OCI-M2 (cell line): Measurements from ENCODE around the gene INPP5A.
"Not testable (repeated sequence)": the region's sequence is repeated elsewhere in the genome, so short reads cannot be mapped to it uniquely, and the experiment has no call there.

Source experiments
- DNase-seq: peaks from one replicate; lab custom pipeline; 2025; ENCODE audit not compliant: unreplicated experiment; lab: John Stamatoyannopoulos, UW

The INPP5A gene

GRCh38 chr10:132546567-132547420, 9.2 kb downstream of the INPP5A start:
- no peak for DNase-seq

- DNase-seq = no peak
Observed at GRCh38 chr10:132547421-132547861, 9.9 kb downstream of the INPP5A start.

GRCh38 chr10:132548106-132548823, 10.7 kb downstream of the INPP5A start:
- no peak for DNase-seq

GRCh38 chr10:132548869-132549268, 11.3 kb downstream of the INPP5A start:
- DNase-seq = no peak

- DNase-seq = no peak
Observed at GRCh38 chr10:132549371-132549770, 11.8 kb downstream of the INPP5A start.

GRCh38 chr10:132550366-132551092, 12.9 kb downstream of the INPP5A start:
- DNase-seq = no peak

- no peak for DNase-seq
Observed at GRCh38 chr10:132551093-132551807, 13.7 kb downstream of the INPP5A start.

GRCh38 chr10:132551808-132552130, 14.2 kb downstream of the INPP5A start:
- DNase-seq = no peak

GRCh38 chr10:132552635-132553034, 15.0 kb downstream of the INPP5A start:
- DNase-seq = not testable (repeated sequence)

- DNase-seq = not testable (repeated sequence)
Observed at GRCh38 chr10:132553568-132553967, 16.0 kb downstream of the INPP5A start.

GRCh38 chr10:132554053-132554990, 16.7 kb downstream of the INPP5A start:
- no peak for DNase-seq

- DNase-seq = no peak
Observed at GRCh38 chr10:132554991-132555647, 17.5 kb downstream of the INPP5A start.

- DNase-seq = no peak
Observed at GRCh38 chr10:132555648-132556575, 18.3 kb downstream of the INPP5A start.

GRCh38 chr10:132556994-132557441, 19.4 kb downstream of the INPP5A start:
- DNase-seq = no peak

- no peak for DNase-seq
Observed at GRCh38 chr10:132557696-132558515, 20.3 kb downstream of the INPP5A start.

- DNase-seq = no peak
Observed at GRCh38 chr10:132558516-132559413, 21.2 kb downstream of the INPP5A start.
